NCI-H526 (cell line): Measurements from ENCODE around the gene MAB21L1.

ENCODE experiments used
- DNase-seq, 2 experiments: peaks; one replicate each; lab custom pipeline; 2025; lab: John Stamatoyannopoulos, UW

MAB21L1 gene

DNA sequence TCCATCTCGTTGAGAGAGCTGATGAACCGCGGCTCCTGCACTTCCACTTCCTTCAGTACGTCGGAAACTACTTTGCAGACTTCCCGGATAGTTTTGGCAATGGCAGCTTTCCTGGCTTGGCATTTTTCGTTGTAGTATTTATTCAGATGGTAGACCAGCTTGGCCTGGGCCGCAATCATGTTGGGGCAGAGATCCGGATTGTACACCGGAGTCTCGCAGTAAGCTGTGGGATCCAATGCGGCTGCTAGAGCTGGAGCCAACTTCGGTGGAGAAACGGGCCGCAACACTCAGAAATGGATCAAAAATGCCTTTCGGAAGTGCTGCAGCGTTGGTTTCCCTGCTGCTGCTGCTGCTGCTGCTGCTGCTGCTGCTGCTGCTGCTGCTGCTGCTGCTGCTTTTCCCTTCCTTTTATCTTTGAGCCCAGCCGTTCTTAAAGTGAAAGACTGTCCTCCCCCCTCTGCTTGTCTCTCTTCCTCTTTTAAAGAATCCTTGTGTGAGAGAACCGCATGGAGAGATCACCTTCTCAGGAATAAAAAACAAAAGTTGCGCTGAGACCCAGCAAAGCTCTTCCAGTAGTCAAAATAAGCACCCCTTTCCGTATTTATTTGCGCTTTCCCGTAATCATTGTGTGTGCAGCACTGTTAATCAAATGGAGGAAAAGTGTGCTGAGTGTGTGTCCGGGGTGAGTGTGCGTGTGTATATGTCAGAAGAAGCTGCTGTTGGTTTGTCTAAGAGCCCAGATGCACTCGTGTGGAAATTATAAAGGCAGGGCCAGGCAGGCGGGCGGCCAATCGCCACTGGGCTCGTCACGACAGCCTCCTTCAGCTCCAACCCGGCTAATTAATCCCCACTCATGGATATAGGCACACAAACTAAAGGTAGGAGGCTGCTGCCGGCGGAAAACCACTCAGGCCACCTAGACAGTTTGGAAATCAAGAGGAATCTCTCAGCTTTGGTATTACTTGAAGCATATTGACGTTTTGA is at the start of gene MAB21L1:
Gene MAB21L1, minus strand, starts transcription at position 730 of the 984 bp plus-strand sequence. Its CDS starts 551 bp downstream, at position 179.
- DNase-seq, result no peak

DNA sequence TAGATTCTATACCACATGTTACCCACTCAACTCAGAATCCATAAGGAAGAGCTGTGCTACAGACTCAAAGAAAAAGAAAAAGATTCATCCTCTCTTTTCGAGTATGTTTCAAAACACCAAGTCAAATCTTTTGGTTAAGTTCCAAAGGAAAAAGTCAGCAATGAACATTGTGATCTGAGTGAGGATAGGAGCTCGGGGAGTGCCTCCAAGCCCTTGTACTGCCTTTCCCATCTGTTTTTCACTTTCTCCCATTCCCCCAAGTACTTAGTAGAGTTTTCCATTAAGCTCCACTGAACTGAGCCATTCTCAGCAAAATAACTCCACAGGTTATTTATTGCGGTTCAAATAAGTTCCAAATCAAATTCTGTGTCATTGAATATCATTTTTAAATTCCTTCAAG is 47.7 kb upstream of the MAB21L1 start:
- no peak for DNase-seq

DNA sequence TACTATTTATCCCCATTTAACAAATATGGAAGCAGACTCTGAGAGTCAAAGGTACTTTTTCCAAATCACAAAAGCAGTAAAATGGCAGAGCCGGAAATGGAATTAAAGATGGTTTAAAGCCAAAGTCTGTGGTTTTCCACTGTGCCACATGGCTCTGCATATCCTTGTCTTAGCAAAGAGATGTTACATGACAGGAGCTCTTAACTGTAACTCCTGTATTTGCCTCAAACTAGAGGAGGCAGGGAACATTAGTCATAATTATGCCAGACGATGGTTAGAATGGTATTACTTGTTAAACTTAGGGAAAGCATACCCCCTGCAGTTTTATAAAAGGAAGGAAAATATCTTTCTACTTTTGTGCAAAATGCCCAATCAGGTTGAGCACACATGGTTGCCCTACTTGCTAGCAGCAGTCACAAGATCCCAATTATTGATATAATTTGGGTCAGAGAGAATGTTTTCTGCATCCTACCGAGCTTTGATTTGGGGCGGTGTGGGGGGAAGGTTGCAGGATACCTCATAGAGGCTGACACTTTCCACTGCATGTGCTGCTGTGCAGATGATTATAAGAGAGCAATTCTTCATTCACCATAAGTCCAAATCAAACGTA is 42.0 kb upstream of the MAB21L1 start:
- no peak for DNase-seq

DNA sequence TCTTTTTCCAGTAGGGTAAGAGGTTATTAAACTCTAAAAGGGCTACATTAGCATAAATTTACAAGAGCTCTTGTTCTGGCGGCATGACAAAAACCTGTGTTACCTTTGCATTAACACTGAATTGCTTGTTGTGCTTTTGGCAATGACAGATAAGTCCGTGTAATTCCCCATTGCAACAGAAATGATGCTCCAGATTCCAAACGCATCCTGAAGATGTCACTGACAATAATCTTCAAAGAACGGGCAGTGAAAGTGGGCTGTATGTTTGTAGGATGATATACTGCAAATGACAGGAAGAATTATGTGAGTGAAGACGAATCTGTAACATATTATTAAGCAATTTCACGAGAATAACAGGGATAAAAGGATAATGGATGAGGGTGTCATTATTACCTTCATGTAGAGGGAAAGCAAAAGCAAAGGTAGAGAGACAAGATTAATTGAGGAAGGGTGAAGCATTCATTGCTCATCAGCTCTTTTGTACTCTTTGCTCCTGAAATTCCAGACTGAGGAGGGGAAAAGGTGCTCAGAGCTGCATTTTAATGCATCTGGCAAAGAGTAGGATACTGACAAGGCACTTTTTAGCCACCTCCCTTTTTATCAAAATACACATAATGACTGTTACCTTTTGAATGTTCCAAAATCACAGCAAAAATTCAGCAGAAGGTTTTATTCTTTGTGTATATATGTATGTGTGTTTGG is 38.5 kb upstream of the MAB21L1 start:
- no peak for DNase-seq

DNA sequence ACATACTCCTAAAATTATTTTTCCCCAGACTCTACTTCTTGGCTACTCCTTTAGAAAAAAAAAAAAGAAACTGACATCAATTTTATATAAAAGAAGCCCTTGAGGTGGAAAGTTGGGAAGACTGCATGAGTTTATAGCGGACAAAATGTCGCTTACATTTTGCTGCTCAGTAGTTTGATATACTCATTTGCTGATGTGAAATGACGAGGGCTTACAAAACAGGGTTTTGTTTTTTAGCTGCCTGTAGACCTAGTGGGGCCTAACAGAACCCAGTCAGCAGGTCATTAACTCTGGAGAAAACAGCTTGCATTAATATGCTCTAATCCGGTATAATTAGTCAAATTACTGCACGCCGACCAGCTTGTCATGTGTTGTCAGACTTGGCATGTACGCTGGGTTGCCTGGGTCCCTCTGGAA is 37.6 kb upstream of the MAB21L1 start:
- DNase-seq, result peak; percentile 25 to 50

DNA sequence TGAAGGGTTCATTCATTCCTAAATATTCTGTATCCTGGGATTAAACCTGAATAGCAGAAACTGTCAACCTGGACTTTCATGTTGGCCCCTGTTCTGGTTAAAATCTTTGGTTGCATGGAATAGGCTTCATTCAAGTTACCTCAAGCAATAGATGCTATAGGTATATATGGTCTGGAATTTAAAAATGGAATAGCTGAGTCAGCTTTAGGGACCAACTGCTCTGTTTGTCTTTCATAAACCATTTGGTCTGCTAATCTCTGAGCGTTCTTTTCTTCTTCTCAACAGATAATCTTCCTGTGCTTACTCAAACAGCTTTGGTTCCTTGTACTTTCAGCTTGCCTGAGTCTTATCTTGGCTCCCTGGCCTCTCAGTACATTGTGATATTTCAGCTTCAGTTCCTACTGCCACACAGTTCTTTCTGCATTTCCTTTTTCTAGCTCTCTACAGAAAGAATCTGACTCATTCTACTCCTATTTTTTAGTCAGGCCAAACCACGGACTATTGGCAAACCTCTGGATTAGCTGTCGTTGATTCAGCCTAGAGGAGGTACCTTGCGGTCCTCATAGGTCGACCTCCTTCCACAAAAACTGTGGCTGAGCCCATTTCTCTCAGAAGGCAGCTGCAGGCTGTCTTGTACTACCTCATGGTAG is 35.9 kb upstream of the MAB21L1 start:
- DNase-seq, result no peak

DNA sequence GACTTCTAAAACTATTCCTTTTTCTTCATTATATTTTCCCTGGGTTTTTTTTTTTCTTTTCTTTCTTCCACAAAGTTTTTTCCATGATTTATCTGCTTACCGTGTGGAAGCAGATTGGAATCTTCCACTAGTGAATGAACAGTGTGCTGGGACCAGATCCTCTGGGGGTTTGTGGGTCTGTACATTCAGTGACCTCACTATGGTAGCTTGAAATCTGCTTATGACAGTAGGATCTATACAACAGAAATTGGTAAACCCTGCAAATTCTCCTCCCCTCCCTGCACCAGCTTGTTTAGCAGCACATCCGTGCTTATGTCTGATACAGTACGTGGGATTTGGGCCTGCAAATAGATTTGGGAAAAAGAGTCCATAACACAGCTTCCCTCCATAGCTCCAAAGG is 26.0 kb upstream of the MAB21L1 start:
- DNase-seq, result no peak

DNA sequence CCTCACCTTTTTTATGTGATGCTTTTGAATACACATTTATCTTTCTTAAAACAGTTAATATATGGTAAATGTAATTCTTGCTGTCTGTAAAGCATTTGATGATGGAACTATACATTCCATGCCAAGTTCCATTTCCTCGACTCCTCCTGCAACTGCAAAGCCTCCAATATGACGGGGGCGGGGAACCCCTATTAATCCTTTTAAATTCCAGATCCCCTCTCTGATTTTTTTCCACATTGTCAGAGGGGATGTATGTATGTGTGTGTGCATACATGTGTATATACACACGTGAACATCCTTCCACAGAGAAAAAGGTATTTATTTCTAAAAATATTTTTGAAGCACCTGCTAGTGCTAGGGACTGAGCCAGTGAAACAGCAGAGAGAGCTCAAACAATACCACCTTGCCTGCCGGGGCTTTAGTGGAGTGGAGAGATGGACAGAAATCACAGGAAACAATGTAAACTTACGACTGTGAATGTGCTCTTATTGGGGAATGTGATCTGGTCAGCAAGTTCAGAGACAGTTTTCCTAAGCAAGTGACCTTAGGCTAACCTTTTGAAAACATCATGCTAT is 25.3 kb upstream of the MAB21L1 start:
- DNase-seq, result no peak

DNA sequence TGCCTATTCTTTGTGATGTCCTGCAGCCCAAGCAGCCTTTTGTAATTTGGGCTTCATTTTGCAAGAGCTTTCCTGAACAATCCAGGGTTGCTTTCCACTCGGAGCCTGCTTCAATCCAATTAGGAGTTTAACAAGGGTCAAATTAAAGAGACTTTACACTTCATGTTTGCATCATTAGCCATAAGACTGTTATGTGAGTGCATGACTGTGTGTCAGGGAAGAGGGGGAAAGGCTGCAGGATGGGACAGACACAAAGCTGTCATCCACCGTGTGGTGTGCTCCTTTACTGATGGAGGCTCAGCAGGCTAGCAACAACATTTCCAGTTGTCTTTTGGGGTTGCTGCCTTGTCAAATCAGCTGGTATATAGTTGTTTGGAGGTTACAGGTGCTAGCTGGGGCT is 23.7 kb upstream of the MAB21L1 start:
- no peak for DNase-seq

DNA sequence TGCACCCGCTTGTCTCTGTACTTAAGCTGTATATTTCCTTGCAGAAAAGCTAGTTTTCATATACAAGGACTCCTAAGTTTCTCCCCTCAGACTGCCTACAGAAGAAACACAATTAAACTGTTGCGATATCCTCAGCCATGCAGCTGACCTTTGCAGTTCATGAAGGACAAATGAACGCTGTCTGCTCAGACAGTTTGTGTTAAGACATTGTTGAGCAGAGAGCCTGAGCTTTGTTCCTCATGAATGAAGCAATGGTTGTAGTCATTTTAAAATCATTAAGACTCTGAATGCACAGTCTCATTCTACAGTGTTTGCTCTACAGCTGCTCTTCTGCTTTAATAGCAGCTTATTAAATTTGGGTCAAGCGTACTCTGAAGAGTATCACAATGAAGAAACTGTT is 23.2 kb upstream of the MAB21L1 start:
- DNase-seq, result no peak

DNA sequence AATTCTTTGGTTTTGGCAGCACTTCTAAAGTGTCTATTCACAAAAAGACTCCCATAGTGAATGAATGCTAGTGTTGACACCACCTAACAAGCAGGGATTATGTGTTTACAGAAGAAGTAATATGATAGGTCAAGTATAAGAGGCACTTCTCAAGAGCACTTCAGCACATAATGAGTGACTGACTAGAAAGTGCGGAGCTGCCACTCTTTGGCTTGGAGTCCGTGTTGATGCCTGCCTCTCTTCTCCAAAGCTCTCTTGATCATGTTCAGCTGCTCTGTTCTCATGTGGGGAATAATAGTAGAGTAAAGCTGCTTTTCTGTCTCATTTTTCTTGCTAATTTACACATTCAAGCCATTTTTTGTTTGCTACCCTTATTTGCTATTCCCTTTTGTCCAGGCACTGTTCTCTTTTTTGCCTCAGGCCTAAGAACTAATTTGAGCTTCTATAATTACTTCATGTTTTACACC is 22.7 kb upstream of the MAB21L1 start:
- no peak for DNase-seq

DNA sequence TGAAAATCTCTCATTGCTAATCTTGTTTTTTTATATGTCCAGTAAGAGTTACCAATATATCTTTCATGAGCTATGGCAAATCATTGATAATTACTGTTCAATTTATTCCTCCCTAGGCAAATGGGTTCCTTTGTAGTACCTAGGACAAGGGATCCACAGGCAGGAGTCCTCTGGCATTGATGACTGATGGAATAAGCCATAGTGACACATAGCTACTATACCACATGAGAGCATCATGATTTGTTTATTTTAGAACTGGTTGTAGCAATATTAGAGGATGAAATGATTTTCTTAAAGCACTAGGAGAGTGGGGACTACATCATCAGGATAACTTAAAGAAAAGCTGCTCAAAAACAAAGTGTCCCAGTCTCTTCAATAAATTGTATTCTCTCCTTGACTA is 21.7 kb upstream of the MAB21L1 start:
- DNase-seq, result no peak

DNA sequence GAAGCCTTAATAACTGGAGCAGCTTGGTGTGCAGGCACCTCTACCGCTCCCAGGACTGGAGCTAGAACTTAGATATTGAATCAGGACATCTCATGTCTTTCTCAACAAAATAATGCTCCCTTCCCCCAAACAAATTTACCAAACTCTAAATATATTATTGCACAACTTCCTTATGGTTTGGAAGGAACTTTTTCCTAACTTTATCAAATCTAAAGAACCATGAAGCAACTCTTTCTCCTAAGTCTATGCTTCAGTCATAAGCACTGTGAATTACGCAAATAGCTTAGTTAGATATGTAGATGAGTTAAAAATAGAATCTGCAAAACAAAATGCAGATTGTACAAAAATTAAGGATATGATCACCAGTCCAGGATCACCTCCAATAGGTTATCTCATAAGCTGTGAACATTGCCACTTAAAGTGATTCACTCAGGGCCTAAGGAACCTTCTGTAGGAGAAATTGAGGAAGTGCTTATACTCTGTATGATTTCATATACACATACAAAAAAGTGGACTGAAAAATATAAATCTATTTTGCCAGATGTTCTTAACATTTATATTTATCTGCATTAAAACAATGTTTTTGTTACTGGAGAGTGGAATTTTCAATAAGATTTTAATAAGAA is 20.4 kb upstream of the MAB21L1 start:
- no peak for DNase-seq

DNA sequence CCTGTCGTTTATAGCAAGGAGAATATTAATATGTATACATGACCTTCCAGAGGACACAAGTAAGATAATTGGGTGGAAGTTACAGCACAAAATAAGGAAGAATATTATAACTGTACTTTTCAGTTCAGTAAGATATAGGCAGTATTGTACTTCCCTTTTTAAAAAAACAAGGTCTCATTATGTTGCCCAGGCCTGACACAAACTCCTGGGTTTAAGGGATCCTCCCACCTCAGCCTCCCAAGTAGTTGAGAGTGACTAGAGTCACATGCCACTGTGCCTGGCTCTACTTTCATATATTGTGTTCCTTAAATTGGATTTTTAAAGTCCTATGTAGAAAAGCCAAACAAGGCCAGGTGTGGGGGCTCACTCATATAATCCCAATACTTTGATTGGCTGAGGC is 19.5 kb upstream of the MAB21L1 start:
- DNase-seq, result no peak

DNA sequence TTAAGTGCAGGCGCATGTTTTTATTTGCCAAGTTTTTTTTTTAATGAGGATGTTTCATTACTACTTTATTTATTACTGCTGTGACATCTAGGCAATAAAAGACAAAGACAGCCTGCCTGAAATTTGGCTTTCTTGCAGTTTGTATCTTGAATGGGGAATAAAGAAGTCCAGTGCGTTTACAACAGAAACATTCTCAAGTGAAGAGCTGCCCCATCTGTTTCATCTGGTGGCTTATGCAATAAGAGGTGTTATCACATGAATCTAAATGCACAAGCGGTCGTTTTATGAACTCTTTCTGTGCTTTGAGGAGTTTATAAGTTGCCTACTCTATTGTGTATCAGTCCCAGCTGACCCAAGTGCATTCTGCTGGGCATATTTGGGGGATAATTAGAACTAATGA is 12.6 kb upstream of the MAB21L1 start:
- DNase-seq, result no peak

DNA sequence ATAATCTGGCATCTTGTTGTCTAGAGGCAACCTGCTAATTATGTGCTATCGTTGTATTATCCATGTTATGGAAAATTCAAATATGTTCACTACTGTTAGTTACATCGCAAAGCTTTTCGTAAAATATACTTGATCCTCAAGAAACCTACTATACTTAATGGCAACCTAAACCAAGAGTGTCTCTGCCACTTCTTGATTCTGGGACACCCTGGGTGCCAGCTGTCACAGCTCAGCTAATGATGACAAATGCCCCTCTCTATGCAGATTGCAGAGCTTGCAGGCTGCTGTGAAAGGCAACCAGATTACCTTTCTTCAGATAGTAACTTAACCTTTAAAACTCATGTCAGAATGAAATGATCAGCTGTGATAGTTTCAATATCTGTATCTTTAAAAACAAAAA is 8.9 kb upstream of the MAB21L1 start:
- peak in 1 of 2 experiments; percentile 24 for DNase-seq

DNA sequence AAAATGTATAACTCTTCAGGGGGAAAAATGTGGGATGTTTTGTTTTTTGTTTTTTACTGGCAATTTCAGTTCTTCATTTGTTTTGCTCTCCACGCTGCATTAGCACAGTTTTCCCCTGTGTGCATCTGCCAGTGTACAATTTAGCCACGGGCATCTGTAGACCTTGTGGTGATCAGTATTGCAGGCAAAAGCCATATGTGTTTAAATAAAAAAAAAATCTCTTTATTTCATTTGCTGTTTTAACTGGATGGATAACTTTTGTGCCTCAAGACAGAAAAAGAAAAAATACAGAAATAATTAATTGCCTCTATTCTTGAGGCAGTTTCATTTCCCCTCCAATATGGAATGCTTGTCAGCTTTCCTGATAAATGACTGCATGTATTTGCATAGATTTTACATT is 7.9 kb upstream of the MAB21L1 start:
- DNase-seq, result peak; percentile 26 to 39

DNA sequence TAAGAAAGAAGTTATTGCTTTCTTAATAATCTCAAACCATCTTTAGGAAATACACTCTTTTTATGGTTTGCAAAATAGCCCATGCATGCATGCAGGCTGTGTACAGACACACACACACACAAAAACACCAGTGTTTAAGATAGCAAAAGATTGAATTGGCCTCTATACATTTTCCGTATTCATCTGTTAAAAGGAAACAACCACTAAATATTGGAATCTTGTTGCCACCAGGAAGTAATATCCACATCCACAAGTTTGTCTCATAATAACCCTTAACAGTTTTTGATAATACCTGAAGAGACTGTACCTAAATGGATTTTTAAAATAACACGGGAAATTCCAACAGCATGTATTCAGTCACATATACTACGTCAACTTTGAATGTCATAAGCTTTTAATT is 7.3 kb upstream of the MAB21L1 start:
- no peak for DNase-seq

DNA sequence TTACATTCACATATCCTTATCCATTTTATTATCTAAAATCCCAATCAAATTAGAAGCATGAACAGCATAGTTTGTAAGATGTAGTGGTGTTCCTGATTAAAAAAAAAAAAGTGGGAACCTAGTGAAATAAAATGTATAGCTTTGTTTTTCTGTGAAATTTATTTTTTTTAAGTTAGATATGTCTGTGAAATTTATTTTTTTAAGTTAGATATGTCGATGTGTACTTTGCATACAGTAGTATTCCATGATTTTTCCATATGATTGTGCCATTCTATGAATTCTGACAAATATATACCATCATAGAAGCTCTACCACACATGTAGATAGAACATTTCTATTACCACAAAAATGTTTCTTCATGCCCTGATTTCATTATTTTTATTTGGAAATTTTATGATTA is 6.0 kb upstream of the MAB21L1 start:
- no peak for DNase-seq

DNA sequence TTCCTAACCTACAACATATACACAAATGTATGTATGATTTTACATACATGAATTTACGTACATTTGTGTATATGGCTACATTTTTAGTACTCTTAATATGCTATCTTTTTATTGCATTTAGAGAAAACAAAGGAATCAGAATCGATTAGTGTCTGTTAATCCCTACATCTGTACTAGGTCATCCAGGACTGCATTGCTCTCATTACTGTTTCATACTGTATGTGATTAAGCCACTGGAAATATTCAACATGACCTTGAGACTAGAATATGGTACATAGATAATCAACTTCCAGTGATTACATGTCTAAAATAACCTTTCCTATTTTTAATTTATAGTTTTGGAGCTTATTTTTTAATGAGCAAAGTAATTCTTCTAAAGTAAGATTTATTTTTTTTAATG is 5.3 kb upstream of the MAB21L1 start:
- DNase-seq, result no peak

DNA sequence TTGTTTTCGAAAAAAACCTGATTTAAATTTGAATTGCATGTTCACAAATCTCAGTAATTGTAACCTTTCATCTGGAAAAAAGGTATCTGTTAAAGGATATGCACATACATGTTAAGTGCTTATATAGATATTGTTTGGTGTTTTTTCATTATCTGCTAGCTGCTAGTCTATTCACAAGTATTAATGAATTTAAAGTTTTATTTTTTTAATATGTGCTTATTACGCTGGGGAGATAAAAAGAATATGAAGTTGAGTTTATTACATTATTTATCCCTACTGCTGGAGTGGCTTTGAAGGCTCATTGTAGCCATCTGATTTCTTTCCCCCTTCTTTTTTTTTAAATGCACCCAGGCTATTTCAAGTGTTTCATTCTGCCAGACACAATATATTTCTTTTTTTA is 3.9 kb upstream of the MAB21L1 start:
- DNase-seq, result no peak
